ENCODE measurements around the gene PIH1D2.

DNA sequence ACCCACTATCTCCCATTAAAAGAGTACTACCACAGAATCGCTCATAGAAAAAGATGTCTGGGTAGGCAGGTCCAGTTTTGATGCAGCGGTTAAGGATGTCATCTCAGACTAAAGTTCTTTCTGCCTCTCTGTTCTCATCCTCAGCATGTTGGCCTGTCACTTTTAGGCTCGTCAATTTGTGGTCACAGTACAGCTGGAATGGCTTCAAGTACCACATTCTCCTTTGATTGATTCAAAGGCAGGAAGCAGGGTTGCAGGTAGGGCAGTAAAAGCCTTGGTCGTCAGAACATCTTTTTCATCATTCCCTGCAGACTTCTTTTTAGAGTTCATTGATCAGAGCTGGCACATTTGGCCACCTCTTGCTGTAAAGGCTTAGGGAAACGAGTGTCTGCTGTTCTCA is 41.6 kb upstream of the PIH1D2 start:
- TF ChIP-seq, protein P1, sequence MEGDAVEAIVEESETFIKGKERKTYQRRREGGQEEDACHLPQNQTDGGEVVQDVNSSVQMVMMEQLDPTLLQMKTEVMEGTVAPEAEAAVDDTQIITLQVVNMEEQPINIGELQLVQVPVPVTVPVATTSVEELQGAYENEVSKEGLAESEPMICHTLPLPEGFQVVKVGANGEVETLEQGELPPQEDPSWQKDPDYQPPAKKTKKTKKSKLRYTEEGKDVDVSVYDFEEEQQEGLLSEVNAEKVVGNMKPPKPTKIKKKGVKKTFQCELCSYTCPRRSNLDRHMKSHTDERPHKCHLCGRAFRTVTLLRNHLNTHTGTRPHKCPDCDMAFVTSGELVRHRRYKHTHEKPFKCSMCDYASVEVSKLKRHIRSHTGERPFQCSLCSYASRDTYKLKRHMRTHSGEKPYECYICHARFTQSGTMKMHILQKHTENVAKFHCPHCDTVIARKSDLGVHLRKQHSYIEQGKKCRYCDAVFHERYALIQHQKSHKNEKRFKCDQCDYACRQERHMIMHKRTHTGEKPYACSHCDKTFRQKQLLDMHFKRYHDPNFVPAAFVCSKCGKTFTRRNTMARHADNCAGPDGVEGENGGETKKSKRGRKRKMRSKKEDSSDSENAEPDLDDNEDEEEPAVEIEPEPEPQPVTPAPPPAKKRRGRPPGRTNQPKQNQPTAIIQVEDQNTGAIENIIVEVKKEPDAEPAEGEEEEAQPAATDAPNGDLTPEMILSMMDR (conservative IDR thresholded peaks at IDR 0.05) = no peak
- no peak for TF ChIP-seq EZH2 (IDR thresholded peaks at IDR 0.05; ENCODE audit: low read depth)

Data from PC-9 (cell line).